ENCODE data around the gene TUFM.
A peak's percentile ranks its signal among the peaks of the same experiment; 100 is the strongest.
"Not testable (repeated sequence)": the region's sequence is repeated elsewhere in the genome, so short reads cannot be mapped to it uniquely, and the experiment has no call there.

The TUFM gene

GRCh38 chr16:28879261-28879840 is 33.2 kb upstream of the TUFM start:
- no peak for TF ChIP-seq POLR2A (IDR thresholded peaks at IDR 0.05; ENCODE audit: low read depth, low read length)
- no peak for FAIRE-seq
- no peak for DNase-seq (ENCODE audit: insufficient read length, low spot score)

- FAIRE-seq, result no peak
- TF ChIP-seq POLR2A (IDR thresholded peaks at IDR 0.05; ENCODE audit: low read depth, low read length), result no peak
- DNase-seq (ENCODE audit: insufficient read length, low spot score), result no peak
Observed at GRCh38 chr16:28878083-28878926, 32.2 kb upstream of the TUFM start, which contains the start of gene ATP2A1. TSS of gene ATP2A1 (plus strand) at chr16:28878488. CDS start at chr16:28878672, 184 bp downstream.

GRCh38 chr16:28877655-28878000 is 31.5 kb upstream of the TUFM start:
- FAIRE-seq (no peak), DNase-seq (ENCODE audit: insufficient read length, low spot score) (no peak)
- no peak for TF ChIP-seq POLR2A (IDR thresholded peaks at IDR 0.05; ENCODE audit: low read depth, low read length)

GRCh38 chr16:28876973-28877654 is 31.0 kb upstream of the TUFM start:
- no peak for FAIRE-seq
- DNase-seq (ENCODE audit: insufficient read length, low spot score), result no peak
- TF ChIP-seq POLR2A (IDR thresholded peaks at IDR 0.05; ENCODE audit: low read depth, low read length), result no peak

- FAIRE-seq (no peak), DNase-seq (ENCODE audit: insufficient read length, low spot score) (no peak)
- no peak for TF ChIP-seq POLR2A (IDR thresholded peaks at IDR 0.05; ENCODE audit: low read depth, low read length)
Observed at GRCh38 chr16:28876019-28876659, 30.0 kb upstream of the TUFM start.

GRCh38 chr16:28875134-28876018 is 29.2 kb upstream of the TUFM start:
- no peak for FAIRE-seq
- DNase-seq (ENCODE audit: insufficient read length, low spot score), result no peak
- TF ChIP-seq POLR2A (IDR thresholded peaks at IDR 0.05; ENCODE audit: low read depth, low read length), result no peak

GRCh38 chr16:28874406-28874805 is 28.3 kb upstream of the TUFM start:
- no peak for FAIRE-seq
- no peak for TF ChIP-seq POLR2A (IDR thresholded peaks at IDR 0.05; ENCODE audit: low read depth, low read length)

GRCh38 chr16:28873543-28874201 is 27.5 kb upstream of the TUFM start:
- no peak for TF ChIP-seq POLR2A (IDR thresholded peaks at IDR 0.05; ENCODE audit: low read depth, low read length)
- DNase-seq (ENCODE audit: insufficient read length, low spot score) (peak; percentile 47), FAIRE-seq (no peak)

More at GRCh38 chr16:28874406-28874805, 28.3 kb upstream of the TUFM start:
- DNase-seq (ENCODE audit: insufficient read length, low spot score), result no peak

GRCh38 chr16:28872952-28873351 is 26.8 kb upstream of the TUFM start:
- DNase-seq (ENCODE audit: insufficient read length, low spot score) (no peak), FAIRE-seq (no peak)
- TF ChIP-seq POLR2A (IDR thresholded peaks at IDR 0.05; ENCODE audit: low read depth, low read length), result no peak

- DNase-seq (ENCODE audit: insufficient read length, low spot score), result no peak
- FAIRE-seq, result no peak
- TF ChIP-seq POLR2A (IDR thresholded peaks at IDR 0.05; ENCODE audit: low read depth, low read length), result no peak
Observed at GRCh38 chr16:28869201-28869600, 23.1 kb upstream of the TUFM start.

- not testable (repeated sequence) for DNase-seq (ENCODE audit: insufficient read length, low spot score); FAIRE-seq
Observed at GRCh38 chr16:28867646-28868045, 21.5 kb upstream of the TUFM start.

- no peak for DNase-seq (ENCODE audit: insufficient read length, low spot score)
- no peak for FAIRE-seq
- no peak for TF ChIP-seq POLR2A (IDR thresholded peaks at IDR 0.05; ENCODE audit: low read depth, low read length)
Observed at GRCh38 chr16:28867241-28867640, 21.1 kb upstream of the TUFM start.

- DNase-seq (ENCODE audit: insufficient read length, low spot score) (no peak), FAIRE-seq (no peak)
- TF ChIP-seq POLR2A (IDR thresholded peaks at IDR 0.05; ENCODE audit: low read depth, low read length), result no peak
Observed at GRCh38 chr16:28866454-28866804, 20.3 kb upstream of the TUFM start.

All from H54 (cell line).